ENCODE results near the gene DDX17. TPM values are rescaled to one million over a fixed set of nuclear protein-coding genes. Genes with fewer than 3 reads are reported as not detected.

The DDX17 gene
- total RNA-seq, 1 experiment from 2014 or later, result 399 TPM

DNA sequence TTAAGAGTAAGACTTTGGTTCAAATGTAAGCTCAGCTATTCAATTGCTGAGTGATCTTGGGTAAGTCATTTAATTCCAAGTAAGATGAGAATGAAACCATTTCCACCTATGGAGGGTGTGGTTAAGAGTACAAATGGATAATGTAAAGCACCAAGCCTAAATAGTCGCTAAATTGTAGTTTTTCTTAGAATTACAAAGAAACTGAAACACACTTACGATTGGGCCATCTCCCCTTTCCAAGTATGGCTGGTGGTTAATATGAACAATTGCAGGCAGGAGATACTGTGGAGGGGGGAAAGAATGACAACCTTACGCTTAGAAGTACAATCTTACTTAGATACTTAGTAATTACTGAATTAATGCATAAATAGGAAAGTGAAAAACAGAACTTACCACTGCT lies 8.2 kb downstream of the DDX17 start:
- no peak for DNase-seq (ENCODE audit: low spot score)
- no peak overlapping the region for H3K4me3 Mint-ChIP-seq
- H3K4me1 Mint-ChIP-seq, result peaks cover 25% of the 10 kb centered on the region
- H3K27me3 Mint-ChIP-seq (ENCODE audit: low read depth), result no peaks in the 10 kb centered on the region
- no peak for TF ChIP-seq ZNF396 (CRISPR knock-in tag; IDR thresholded peaks at IDR 0.05; ENCODE audit: borderline replicate concordance)
- no peak for TF ChIP-seq NR1H2 (CRISPR knock-in tag; IDR thresholded peaks at IDR 0.05)
- TF ChIP-seq SOX15 (CRISPR knock-in tag; IDR thresholded peaks at IDR 0.05), result no peak
- TF ChIP-seq, protein P1, sequence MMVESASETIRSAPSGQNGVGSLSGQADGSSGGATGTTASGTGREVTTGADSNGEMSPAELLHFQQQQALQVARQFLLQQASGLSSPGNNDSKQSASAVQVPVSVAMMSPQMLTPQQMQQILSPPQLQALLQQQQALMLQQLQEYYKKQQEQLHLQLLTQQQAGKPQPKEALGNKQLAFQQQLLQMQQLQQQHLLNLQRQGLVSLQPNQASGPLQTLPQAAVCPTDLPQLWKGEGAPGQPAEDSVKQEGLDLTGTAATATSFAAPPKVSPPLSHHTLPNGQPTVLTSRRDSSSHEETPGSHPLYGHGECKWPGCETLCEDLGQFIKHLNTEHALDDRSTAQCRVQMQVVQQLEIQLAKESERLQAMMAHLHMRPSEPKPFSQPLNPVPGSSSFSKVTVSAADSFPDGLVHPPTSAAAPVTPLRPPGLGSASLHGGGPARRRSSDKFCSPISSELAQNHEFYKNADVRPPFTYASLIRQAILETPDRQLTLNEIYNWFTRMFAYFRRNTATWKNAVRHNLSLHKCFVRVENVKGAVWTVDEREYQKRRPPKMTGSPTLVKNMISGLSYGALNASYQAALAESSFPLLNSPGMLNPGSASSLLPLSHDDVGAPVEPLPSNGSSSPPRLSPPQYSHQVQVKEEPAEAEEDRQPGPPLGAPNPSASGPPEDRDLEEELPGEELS (CRISPR knock-in tag; IDR thresholded peaks at IDR 0.05), result no peak
- TF ChIP-seq CBFB (CRISPR knock-in tag; IDR thresholded peaks at IDR 0.05; ENCODE audit: low read depth), result no peak
- TF ChIP-seq RELA (CRISPR knock-in tag; IDR thresholded peaks at IDR 0.05; ENCODE audit: borderline replicate concordance), result no peak
- TF ChIP-seq, protein P2, sequence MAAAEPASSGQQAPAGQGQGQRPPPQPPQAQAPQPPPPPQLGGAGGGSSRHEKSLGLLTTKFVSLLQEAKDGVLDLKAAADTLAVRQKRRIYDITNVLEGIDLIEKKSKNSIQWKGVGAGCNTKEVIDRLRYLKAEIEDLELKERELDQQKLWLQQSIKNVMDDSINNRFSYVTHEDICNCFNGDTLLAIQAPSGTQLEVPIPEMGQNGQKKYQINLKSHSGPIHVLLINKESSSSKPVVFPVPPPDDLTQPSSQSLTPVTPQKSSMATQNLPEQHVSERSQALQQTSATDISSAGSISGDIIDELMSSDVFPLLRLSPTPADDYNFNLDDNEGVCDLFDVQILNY (CRISPR knock-in tag; IDR thresholded peaks at IDR 0.05), result no peak
- TF ChIP-seq, protein P3, sequence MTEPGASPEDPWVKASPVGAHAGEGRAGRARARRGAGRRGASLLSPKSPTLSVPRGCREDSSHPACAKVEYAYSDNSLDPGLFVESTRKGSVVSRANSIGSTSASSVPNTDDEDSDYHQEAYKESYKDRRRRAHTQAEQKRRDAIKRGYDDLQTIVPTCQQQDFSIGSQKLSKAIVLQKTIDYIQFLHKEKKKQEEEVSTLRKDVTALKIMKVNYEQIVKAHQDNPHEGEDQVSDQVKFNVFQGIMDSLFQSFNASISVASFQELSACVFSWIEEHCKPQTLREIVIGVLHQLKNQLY (CRISPR knock-in tag; IDR thresholded peaks at IDR 0.05), result no peak
- no peak for TF ChIP-seq OVOL2 (CRISPR knock-in tag; IDR thresholded peaks at IDR 0.05; ENCODE audit: borderline replicate concordance)
- TF ChIP-seq NFATC4 (CRISPR knock-in tag; IDR thresholded peaks at IDR 0.05), result no peak
- no peak for TF ChIP-seq ZNF138 (CRISPR knock-in tag; conservative IDR thresholded peaks at IDR 0.05)
- TF ChIP-seq, protein P4, sequence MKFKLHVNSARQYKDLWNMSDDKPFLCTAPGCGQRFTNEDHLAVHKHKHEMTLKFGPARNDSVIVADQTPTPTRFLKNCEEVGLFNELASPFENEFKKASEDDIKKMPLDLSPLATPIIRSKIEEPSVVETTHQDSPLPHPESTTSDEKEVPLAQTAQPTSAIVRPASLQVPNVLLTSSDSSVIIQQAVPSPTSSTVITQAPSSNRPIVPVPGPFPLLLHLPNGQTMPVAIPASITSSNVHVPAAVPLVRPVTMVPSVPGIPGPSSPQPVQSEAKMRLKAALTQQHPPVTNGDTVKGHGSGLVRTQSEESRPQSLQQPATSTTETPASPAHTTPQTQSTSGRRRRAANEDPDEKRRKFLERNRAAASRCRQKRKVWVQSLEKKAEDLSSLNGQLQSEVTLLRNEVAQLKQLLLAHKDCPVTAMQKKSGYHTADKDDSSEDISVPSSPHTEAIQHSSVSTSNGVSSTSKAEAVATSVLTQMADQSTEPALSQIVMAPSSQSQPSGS (CRISPR knock-in tag; IDR thresholded peaks at IDR 0.05; ENCODE audit: borderline replicate concordance, low read depth), result no peak
- TF ChIP-seq, protein P5, sequence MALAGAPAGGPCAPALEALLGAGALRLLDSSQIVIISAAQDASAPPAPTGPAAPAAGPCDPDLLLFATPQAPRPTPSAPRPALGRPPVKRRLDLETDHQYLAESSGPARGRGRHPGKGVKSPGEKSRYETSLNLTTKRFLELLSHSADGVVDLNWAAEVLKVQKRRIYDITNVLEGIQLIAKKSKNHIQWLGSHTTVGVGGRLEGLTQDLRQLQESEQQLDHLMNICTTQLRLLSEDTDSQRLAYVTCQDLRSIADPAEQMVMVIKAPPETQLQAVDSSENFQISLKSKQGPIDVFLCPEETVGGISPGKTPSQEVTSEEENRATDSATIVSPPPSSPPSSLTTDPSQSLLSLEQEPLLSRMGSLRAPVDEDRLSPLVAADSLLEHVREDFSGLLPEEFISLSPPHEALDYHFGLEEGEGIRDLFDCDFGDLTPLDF (CRISPR knock-in tag; IDR thresholded peaks at IDR 0.05), result no peak
- POLR2A ChIA-PET, result no interaction called here
- peaks cover 97% of the 10 kb centered on the region for H3K36me3 Mint-ChIP-seq
- no peak for ATAC-seq
- H3K27ac Mint-ChIP-seq, result no peak overlapping the region
- CTCF ChIA-PET, result no interaction called here
- H3K9me3 Mint-ChIP-seq, result no peaks in the 10 kb centered on the region

DNA sequence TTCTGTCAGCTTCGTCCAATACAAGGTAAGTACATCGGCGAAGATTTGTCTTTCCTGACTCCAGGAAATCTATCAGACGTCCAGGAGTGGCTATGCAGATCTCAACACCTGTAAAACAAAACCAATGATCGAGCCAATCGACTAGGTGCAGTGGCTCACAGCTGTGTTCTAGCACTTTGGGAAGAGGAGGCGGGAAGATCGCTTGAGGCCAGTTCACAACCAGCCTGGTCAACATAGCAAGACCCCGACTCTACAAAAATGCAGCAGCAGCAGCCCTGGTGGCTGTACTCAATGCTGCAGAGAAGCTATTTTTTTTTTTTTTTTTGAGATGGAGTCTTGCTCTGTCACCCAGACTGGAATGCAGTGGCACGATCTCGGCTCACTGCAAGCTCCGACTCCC lies 11.2 kb downstream of the DDX17 start:
- H3K36me3 Mint-ChIP-seq, result peaks cover 94% of the 10 kb centered on the region
- TF ChIP-seq, protein P6, sequence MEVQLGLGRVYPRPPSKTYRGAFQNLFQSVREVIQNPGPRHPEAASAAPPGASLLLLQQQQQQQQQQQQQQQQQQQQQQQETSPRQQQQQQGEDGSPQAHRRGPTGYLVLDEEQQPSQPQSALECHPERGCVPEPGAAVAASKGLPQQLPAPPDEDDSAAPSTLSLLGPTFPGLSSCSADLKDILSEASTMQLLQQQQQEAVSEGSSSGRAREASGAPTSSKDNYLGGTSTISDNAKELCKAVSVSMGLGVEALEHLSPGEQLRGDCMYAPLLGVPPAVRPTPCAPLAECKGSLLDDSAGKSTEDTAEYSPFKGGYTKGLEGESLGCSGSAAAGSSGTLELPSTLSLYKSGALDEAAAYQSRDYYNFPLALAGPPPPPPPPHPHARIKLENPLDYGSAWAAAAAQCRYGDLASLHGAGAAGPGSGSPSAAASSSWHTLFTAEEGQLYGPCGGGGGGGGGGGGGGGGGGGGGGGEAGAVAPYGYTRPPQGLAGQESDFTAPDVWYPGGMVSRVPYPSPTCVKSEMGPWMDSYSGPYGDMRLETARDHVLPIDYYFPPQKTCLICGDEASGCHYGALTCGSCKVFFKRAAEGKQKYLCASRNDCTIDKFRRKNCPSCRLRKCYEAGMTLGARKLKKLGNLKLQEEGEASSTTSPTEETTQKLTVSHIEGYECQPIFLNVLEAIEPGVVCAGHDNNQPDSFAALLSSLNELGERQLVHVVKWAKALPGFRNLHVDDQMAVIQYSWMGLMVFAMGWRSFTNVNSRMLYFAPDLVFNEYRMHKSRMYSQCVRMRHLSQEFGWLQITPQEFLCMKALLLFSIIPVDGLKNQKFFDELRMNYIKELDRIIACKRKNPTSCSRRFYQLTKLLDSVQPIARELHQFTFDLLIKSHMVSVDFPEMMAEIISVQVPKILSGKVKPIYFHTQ (CRISPR knock-in tag; IDR thresholded peaks at IDR 0.05), result 0 out of 2 replicates have a peak, but pooled peaks have one; percentile 11
- TF ChIP-seq GRHL2 (CRISPR knock-in tag; IDR thresholded peaks at IDR 0.05; ENCODE audit: insufficient replicate concordance, severe bottlenecking) (no peak), ZNF121 (CRISPR knock-in tag; IDR thresholded peaks at IDR 0.05) (peak; percentile 96), GTF2I (CRISPR knock-in tag; conservative IDR thresholded peaks at IDR 0.05) (no peak), RORB (CRISPR knock-in tag; IDR thresholded peaks at IDR 0.05) (no peak)
- TF ChIP-seq, protein P7, sequence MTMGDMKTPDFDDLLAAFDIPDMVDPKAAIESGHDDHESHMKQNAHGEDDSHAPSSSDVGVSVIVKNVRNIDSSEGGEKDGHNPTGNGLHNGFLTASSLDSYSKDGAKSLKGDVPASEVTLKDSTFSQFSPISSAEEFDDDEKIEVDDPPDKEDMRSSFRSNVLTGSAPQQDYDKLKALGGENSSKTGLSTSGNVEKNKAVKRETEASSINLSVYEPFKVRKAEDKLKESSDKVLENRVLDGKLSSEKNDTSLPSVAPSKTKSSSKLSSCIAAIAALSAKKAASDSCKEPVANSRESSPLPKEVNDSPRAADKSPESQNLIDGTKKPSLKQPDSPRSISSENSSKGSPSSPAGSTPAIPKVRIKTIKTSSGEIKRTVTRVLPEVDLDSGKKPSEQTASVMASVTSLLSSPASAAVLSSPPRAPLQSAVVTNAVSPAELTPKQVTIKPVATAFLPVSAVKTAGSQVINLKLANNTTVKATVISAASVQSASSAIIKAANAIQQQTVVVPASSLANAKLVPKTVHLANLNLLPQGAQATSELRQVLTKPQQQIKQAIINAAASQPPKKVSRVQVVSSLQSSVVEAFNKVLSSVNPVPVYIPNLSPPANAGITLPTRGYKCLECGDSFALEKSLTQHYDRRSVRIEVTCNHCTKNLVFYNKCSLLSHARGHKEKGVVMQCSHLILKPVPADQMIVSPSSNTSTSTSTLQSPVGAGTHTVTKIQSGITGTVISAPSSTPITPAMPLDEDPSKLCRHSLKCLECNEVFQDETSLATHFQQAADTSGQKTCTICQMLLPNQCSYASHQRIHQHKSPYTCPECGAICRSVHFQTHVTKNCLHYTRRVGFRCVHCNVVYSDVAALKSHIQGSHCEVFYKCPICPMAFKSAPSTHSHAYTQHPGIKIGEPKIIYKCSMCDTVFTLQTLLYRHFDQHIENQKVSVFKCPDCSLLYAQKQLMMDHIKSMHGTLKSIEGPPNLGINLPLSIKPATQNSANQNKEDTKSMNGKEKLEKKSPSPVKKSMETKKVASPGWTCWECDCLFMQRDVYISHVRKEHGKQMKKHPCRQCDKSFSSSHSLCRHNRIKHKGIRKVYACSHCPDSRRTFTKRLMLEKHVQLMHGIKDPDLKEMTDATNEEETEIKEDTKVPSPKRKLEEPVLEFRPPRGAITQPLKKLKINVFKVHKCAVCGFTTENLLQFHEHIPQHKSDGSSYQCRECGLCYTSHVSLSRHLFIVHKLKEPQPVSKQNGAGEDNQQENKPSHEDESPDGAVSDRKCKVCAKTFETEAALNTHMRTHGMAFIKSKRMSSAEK (CRISPR knock-in tag; IDR thresholded peaks at IDR 0.05; ENCODE audit: borderline replicate concordance), result no peak
- TF ChIP-seq, protein P8, sequence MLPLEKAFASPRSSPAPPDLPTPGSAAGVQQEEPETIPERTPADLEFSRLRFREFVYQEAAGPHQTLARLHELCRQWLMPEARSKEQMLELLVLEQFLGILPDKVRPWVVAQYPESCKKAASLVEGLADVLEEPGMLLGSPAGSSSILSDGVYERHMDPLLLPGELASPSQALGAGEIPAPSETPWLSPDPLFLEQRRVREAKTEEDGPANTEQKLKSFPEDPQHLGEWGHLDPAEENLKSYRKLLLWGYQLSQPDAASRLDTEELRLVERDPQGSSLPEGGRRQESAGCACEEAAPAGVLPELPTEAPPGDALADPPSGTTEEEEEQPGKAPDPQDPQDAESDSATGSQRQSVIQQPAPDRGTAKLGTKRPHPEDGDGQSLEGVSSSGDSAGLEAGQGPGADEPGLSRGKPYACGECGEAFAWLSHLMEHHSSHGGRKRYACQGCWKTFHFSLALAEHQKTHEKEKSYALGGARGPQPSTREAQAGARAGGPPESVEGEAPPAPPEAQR (CRISPR knock-in tag; IDR thresholded peaks at IDR 0.05), result no peak
- H3K9me3 Mint-ChIP-seq, result no peaks in the 10 kb centered on the region
- H3K4me1 Mint-ChIP-seq, result peaks cover 30% of the 10 kb centered on the region
- no peaks in the 10 kb centered on the region for H3K27me3 Mint-ChIP-seq (ENCODE audit: low read depth)
- no peak for DNase-seq (ENCODE audit: low spot score)
- POLR2A ChIA-PET, result interaction anchor here (0.8 kb wide), 1 partner anchor 15 kb away, joined by 3 read pairs; no protein-coding TSS in a partner anchor
- CTCF ChIA-PET, result interaction anchor here (0.7 kb wide), 1 partner anchor 10 kb away, joined by 3 read pairs; no protein-coding TSS in a partner anchor
- H3K27ac Mint-ChIP-seq, result peak overlapping the region; percentile 63
- no peak overlapping the region for H3K4me3 Mint-ChIP-seq
- peak; percentile 61 for ATAC-seq

All from WTC11 (cell line).